ENCODE results near the gene CCDC18. TPM values are rescaled to one million over a fixed set of nuclear protein-coding genes. Genes with fewer than 3 reads are reported as not detected.

Gene CCDC18
- total and polyA plus RNA-seq, 4 donors = 2.0 to 10.8 (median 4.9) TPM

- Histone ChIP-seq H3K9ac (ENCODE audit: insufficient read depth in 1 of 2, low read length in 2 of 2) (no peak overlapping the region), H3K27me3 (ENCODE audit: control insufficient read depth in 3 of 3, insufficient read depth in 3 of 3, low read length in 2 of 3) (no peaks in the 10 kb centered on the region), H3K9me3 (ENCODE audit: control insufficient read depth in 4 of 4, insufficient read depth in 3 of 4, low read length in 3 of 4) (no peaks in the 10 kb centered on the region), H3K4me1 (ENCODE audit: control insufficient read depth in 5 of 5, insufficient read depth in 5 of 5, low read length in 5 of 5) (no peaks in the 10 kb centered on the region), H3K36me3 (ENCODE audit: control insufficient read depth in 4 of 4, insufficient read depth in 4 of 4, low read length in 4 of 4) (peaks cover 6 to 21% (median 12%) of the 10 kb centered on the region in 4 donors), H3K27ac (ENCODE audit: low read depth in 1 of 2, low read length in 1 of 2) (no peak overlapping the region), H3K4me3 (no peak overlapping the region)
- 55 to 63% methylated on average over 3 of the region's 3 CpGs for WGBS, 2 donors
- TF ChIP-seq CTCF (IDR thresholded peaks at IDR 0.05; ENCODE audit: control extremely low read depth, extremely low read depth) = no peak
- ATAC-seq (ENCODE audit: insufficient read depth, low FRiP score) (no peak), DNase-seq (no peak)
Measured at GRCh38 chr1:93137604-93138292, 42.8 kb upstream of the CCDC18 start.

- no peak overlapping the region for H3K4me3 ChIP-seq
- no peaks in the 10 kb centered on the region for H3K9me3 ChIP-seq (ENCODE audit: control insufficient read depth in 4 of 4, insufficient read depth in 3 of 4, low read length in 3 of 4)
- WGBS, 2 donors = 83 to 86% methylated on average over 1 of the region's 1 CpG
- no peaks in the 10 kb centered on the region for H3K27me3 ChIP-seq (ENCODE audit: control insufficient read depth in 3 of 3, insufficient read depth in 3 of 3, low read length in 2 of 3)
- H3K36me3 ChIP-seq (ENCODE audit: control insufficient read depth in 4 of 4, insufficient read depth in 4 of 4, low read length in 4 of 4) = peaks cover 4 to 16% (median 8%) of the 10 kb centered on the region in 4 donors
- ATAC-seq (ENCODE audit: insufficient read depth, low FRiP score) (no peak), DNase-seq (no peak)
- H3K9ac ChIP-seq (ENCODE audit: insufficient read depth in 1 of 2, low read length in 2 of 2) = no peak overlapping the region
- no peak for TF ChIP-seq CTCF (IDR thresholded peaks at IDR 0.05; ENCODE audit: control extremely low read depth, extremely low read depth)
- no peak overlapping the region for H3K27ac ChIP-seq (ENCODE audit: low read depth in 1 of 2, low read length in 1 of 2)
- no peaks in the 10 kb centered on the region for H3K4me1 ChIP-seq (ENCODE audit: control insufficient read depth in 5 of 5, insufficient read depth in 5 of 5, low read length in 5 of 5)
Measured at GRCh38 chr1:93140106-93140505, 40.4 kb upstream of the CCDC18 start.

- 97 to 98% methylated on average over 2 of the region's 2 CpGs for WGBS, 2 donors
- Histone ChIP-seq H3K4me1 (ENCODE audit: control insufficient read depth in 5 of 5, insufficient read depth in 5 of 5, low read length in 5 of 5) (no peaks in the 10 kb centered on the region), H3K27me3 (ENCODE audit: control insufficient read depth in 3 of 3, insufficient read depth in 3 of 3, low read length in 2 of 3) (no peaks in the 10 kb centered on the region), H3K4me3 (no peak overlapping the region), H3K36me3 (ENCODE audit: control insufficient read depth in 4 of 4, insufficient read depth in 4 of 4, low read length in 4 of 4) (peaks cover 0 to 4% (median 2%) of the 10 kb centered on the region in 4 donors), H3K9me3 (ENCODE audit: control insufficient read depth in 4 of 4, insufficient read depth in 3 of 4, low read length in 3 of 4) (no peaks in the 10 kb centered on the region), H3K9ac (ENCODE audit: insufficient read depth in 1 of 2, low read length in 2 of 2) (no peak overlapping the region), H3K27ac (ENCODE audit: low read depth in 1 of 2, low read length in 1 of 2) (no peak overlapping the region)
- no peak for TF ChIP-seq CTCF (IDR thresholded peaks at IDR 0.05; ENCODE audit: control extremely low read depth, extremely low read depth)
- no peak for DNase-seq
- no peak for ATAC-seq (ENCODE audit: insufficient read depth, low FRiP score)
Measured at GRCh38 chr1:93142161-93142560, 38.4 kb upstream of the CCDC18 start.

GRCh38 chr1:93143136-93143535 lies 37.4 kb upstream of the CCDC18 start:
- DNase-seq = no peak
- H3K9me3 ChIP-seq (ENCODE audit: control insufficient read depth in 4 of 4, insufficient read depth in 3 of 4, low read length in 3 of 4) = no peaks in the 10 kb centered on the region
- WGBS, 2 donors = 58 to 86% methylated on average over 1 of the region's 1 CpG

More at GRCh38 chr1:93143136-93143535, 37.4 kb upstream of the CCDC18 start:
- Histone ChIP-seq H3K36me3 (ENCODE audit: control insufficient read depth in 4 of 4, insufficient read depth in 4 of 4, low read length in 4 of 4) (peaks cover 0 to 5% (median under 1%) of the 10 kb centered on the region in 4 donors), H3K4me1 (ENCODE audit: control insufficient read depth in 5 of 5, insufficient read depth in 5 of 5, low read length in 5 of 5) (no peaks in the 10 kb centered on the region), H3K4me3 (no peak overlapping the region), H3K27ac (ENCODE audit: low read depth in 1 of 2, low read length in 1 of 2) (no peak overlapping the region), H3K9ac (ENCODE audit: insufficient read depth in 1 of 2, low read length in 2 of 2) (no peak overlapping the region), H3K27me3 (ENCODE audit: control insufficient read depth in 3 of 3, insufficient read depth in 3 of 3, low read length in 2 of 3) (no peaks in the 10 kb centered on the region)
- no peak for TF ChIP-seq CTCF (IDR thresholded peaks at IDR 0.05; ENCODE audit: control extremely low read depth, extremely low read depth)
- ATAC-seq (ENCODE audit: insufficient read depth, low FRiP score) = no peak

All from lung (tissue), 12 donors.